ENCODE measurements around the gene DERL3.

DNA sequence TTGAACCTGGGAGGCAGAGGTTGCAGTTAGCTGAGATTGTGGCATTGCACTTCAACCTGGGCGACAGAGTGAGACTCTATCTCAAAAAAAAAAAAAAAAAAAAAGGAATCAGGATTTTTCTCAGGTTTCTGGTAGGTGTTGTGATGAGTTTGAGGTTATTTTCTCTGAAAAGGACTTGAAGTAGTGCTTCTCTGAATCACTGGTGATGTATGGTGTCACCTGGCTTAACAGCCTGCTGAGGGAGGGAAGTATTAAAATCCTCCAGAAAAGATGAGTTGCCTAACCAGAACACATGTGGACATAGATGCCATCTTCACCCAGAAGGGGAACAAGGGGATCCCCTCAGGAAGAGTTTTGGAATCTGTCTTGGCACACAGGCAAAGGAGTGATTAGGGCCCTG, 32.0 kb downstream of the DERL3 start:
- TF ChIP-seq, protein P1, sequence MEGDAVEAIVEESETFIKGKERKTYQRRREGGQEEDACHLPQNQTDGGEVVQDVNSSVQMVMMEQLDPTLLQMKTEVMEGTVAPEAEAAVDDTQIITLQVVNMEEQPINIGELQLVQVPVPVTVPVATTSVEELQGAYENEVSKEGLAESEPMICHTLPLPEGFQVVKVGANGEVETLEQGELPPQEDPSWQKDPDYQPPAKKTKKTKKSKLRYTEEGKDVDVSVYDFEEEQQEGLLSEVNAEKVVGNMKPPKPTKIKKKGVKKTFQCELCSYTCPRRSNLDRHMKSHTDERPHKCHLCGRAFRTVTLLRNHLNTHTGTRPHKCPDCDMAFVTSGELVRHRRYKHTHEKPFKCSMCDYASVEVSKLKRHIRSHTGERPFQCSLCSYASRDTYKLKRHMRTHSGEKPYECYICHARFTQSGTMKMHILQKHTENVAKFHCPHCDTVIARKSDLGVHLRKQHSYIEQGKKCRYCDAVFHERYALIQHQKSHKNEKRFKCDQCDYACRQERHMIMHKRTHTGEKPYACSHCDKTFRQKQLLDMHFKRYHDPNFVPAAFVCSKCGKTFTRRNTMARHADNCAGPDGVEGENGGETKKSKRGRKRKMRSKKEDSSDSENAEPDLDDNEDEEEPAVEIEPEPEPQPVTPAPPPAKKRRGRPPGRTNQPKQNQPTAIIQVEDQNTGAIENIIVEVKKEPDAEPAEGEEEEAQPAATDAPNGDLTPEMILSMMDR (IDR thresholded peaks at IDR 0.05; ENCODE audit: low read length): no peak
- TF ChIP-seq EZH2 (IDR thresholded peaks at IDR 0.05; ENCODE audit: borderline replicate concordance, low read length): no peak
